GM18520 (cell line): ENCODE results near the gene UCHL1.
"Not testable (repeated sequence)": the region's sequence is repeated elsewhere in the genome, so short reads cannot be mapped to it uniquely, and the experiment has no call there.

ENCODE experiments used
- ATAC-seq: cut with Tn5 transposase; IDR thresholded peaks from one replicate; pipeline ENCODE4 v1.9.1; 2021; ENCODE audit not compliant: unreplicated experiment

Gene UCHL1

GRCh38 chr4:41236032-41236431 lies 20.7 kb upstream of the UCHL1 start:
- no peak for ATAC-seq

- no peak for ATAC-seq
These were observed 20.2 kb upstream of the UCHL1 start for GRCh38 chr4:41236508-41236907.

DNA sequence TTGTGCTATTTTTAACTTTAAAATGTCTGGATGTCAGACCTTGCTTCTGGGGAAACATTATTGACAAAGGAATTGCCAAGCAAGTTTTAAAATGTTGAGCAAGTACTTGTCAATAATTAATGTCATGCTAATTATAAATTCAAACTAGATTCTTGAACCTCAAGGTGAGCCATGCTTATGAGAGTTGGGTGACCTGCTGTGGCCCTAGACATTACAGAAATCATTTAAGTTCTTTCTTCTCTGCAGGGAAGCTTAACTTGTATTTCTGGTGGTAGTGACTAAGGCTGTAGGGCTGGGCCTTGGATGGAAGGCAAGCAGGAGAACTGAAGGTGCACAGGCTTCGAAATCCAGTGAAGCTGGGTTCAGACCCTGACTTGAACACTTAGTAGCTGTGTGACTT lies 14.8 kb upstream of the UCHL1 start:
- no peak for ATAC-seq

- no peak for ATAC-seq
These were observed 10.7 kb upstream of the UCHL1 start for GRCh38 chr4:41245983-41246382.

DNA sequence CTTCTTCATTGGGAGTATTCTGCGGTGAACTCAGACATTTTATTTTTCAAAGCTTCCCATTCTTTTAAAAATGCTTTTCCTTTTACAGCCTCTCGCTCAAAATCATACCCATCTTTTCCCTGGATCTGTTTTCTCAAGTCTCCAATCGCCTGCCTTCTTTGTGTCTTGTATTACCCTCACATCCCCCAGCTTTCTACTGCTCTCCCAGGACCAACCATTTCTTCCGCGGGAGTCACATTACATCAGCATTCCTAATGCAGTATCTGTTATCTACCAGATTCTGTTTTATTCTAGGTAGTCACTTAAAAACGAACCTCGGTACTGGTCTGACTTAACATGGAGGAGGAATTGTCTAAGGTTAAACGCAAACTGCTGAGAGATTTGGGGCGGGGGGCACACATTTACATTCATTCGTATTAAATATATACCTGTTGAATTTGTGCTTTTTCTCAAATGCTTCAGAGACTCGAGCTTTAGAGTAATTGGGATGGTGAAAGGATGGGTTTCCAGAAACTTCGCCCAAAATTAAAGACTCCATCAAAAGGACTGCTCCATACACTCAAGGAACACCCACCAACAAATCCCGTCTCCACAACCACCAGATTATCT lies 493 bp upstream of the UCHL1 start:
- ATAC-seq: no peak

GRCh38 chr4:41257257-41257901 lies 651 bp downstream of the UCHL1 start:
- no peak for ATAC-seq

- ATAC-seq: no peak
These were observed 1.2 kb downstream of the UCHL1 start for GRCh38 chr4:41257906-41258305.

DNA sequence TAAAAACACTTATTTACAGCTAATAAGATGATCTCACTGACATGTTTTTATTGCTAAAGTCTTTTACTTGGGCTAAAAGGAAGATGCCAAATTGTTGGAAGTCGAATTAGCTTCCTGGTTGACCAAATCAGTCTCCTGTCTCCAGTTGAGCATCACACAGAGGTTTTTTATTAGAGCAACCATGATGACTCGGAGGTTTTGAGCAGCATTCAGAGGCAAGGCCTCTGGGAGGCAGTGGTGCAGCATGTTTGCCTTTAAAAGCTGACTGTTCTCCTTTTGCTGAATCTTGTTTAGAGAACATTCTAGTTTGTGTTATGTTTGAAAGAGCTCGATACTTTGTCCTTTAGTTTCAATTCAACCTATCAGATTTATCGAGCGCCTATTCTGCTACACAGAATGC lies 2.1 kb downstream of the UCHL1 start:
- ATAC-seq: no peak

- ATAC-seq: no peak
These were observed 3.5 kb downstream of the UCHL1 start for GRCh38 chr4:41260116-41260733.

DNA sequence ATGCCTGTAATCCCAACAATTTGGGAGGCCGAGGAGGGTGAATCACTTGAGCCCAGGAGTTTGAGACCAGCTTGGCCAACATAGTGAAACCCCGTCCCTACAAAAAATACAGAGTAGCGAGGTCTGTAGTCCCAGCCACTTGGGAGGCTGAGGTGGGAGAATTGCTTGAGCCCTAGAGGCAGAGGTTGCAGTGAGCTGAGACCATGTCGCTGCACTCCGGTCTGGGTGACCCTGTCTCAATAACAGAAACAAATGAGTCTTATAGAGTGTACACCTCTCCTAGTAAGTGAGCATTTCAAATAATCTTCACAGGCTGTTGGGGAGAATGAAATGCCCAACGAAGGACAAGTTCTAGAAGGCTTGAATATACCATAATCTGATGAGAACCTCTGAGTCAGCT lies 5.5 kb downstream of the UCHL1 start:
- ATAC-seq: no peak

DNA sequence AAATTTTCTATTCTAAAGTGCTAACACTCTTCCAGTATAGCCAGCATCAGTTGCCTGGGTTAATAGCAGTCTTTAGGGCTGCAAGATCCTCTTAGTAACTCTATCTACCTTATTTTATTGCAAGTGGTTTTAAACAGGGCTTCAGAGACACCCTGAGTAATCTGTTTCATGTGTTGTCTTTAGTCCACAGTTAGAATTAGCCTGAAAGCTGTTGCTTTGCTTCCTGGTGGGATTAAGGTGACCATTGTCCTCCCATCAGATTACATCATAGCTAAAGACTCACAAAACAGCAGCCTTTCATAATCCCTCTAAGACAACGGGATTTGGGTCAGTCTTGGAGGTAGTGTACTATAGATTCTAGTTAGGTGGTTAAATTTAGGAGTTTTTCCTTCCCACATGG lies 7.5 kb downstream of the UCHL1 start:
- no peak for ATAC-seq

GRCh38 chr4:41267997-41268396 lies 11.3 kb downstream of the UCHL1 start:
- no peak for ATAC-seq

- ATAC-seq: no peak
These were observed 12.2 kb downstream of the UCHL1 start for GRCh38 chr4:41268721-41269517.

DNA sequence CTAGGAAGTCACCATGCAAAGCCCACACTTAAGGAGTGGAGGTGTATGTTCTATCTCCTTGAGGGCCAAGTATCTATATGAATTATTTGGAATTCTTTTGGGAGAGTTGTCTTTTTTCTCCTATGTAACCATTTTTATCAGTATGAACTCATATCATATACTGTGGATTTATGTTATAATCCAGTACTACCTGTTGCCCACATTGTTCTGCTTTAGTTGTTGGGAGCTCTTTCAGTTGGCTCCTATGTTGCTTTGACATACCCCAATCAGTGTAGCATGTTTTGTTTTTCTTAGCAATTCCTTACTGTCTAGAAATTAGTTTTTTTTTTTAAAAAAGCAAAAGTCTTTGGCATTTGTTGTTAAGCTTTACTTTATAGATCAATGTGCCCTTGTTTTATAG lies 13.0 kb downstream of the UCHL1 start:
- no peak for ATAC-seq

- ATAC-seq: not testable (repeated sequence)
These were observed 19.2 kb downstream of the UCHL1 start for GRCh38 chr4:41275931-41276330.

DNA sequence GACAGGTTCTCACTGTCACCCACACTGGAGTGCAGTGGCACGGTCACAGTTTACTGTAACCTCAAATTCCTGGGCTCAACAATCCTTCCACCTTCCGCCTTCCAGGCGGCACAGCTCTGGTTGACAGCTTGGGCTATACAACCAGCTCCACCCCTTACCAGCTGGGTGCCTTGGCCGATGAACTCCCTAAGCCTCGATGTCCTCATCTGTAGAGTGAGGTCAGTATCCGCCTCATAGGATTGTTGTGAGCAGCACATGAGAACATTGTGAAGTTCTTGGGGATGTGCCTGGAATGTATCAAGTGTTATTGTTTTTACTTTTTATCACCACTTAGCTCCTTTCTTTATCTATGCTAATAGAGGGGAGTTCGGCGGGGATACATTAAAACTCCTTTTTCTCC lies 23.3 kb downstream of the UCHL1 start:
- no peak for ATAC-seq

DNA sequence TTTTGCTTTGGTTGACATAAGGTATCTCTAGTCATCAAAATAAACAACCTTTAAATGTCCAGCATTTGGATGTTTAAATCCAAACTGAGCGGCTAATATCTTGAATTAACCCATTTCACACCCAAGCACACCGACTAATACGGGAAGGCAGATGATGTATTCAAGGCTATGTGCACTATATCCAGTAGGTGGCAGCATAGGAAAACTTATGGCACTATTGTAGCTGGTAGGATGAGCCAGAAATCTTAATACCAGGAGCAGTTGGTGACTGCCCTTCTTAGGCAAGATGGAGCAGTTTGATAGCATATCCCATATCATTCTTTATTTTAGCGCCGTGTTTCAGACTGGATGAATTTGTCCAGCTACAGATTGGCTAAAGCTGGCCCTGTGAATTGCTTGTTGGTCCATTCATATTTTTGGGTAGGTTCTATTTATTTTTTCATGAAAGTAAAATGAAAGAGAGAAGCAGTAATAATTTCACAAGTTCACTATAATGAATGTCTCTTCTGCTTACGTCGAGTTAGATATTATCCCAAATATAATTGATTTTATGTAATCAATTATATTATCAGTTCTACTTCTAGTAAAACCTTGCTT lies 24.4 kb downstream of the UCHL1 start:
- peak; percentile 96 for ATAC-seq

DNA sequence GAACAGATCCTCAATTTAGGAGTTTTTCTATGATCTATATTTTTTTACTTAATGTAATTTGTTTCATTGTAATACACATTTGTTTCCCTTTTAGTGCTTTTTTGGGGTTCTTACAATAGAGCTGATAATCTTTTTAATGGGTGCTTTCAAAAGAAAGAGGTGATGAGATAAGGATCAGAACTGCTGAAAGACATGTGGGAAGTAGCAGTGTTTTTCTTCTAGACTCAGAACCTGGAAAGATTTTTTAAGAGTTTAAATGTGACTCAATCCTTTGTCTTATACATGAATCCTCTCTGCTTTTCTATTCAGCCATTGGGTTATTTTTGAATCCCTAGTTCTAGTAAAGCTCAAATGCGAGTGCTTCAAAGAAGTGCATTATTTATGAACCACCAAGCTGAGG lies 25.6 kb downstream of the UCHL1 start:
- no peak for ATAC-seq

GRCh38 chr4:41285202-41285863 lies 28.6 kb downstream of the UCHL1 start:
- no peak for ATAC-seq

DNA sequence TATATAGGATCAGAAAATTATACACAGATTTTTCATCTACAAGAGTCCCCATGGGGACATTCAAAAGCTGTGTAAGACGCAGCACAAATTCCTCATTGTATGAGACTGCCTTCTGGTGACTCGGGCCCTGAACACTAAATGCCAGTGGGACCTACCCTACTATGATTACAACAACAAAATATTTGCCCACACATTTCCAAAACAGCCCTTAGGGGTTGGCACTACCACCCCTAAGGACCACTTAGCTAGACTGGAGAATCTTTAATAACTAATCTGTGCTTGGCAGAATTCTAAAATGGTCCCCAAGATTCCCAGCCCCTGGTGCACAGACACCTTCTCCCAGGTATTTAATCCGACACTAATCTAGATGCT lies 29.1 kb downstream of the UCHL1 start:
- no peak for ATAC-seq

DNA sequence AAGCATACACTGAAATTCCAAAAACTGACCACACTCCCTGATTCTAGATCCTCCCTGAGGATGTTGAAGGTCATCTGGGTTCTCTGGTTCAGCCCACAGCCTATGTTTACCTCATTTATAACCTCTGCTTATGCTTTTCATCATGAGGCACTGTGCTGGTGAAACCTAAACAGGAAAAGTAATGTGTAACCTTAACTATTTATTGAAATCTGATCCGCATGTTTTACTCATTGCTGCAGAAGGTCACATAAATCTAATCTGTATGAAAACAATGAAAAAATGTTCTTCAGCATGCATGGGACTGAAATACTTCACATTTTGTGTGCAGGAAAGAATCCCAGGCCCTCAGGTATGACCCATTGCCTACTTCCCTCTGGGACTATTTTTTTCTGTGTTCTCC lies 30.3 kb downstream of the UCHL1 start:
- ATAC-seq: no peak
